NCI-H526 (cell line): ENCODE measurements around the gene INPP5D.

Source experiments
- DNase-seq, 2 experiments: peaks; one replicate each; lab custom pipeline; 2025; lab: John Stamatoyannopoulos, UW

The INPP5D gene

DNA sequence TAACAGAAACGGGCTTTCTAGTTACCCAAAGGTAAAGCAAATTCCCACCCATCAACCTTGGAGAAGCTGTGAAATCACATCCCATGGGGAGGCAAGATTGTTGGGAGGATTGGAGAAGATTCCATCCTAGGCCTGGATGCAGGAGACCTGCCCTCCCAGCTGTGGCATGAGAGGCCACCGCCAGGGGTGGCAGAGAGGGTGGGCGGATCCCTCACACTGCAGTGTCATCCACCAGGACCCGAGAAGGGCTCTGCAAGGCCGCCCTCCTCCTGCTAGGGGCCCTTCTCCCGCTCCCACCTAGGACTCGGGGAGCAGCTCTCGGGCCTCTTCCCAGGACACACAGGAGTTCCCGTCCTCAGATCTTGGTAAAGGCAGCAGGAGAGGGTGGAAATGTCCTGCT is 175.8 kb downstream of the INPP5D start:
- DNase-seq = no peak

DNA sequence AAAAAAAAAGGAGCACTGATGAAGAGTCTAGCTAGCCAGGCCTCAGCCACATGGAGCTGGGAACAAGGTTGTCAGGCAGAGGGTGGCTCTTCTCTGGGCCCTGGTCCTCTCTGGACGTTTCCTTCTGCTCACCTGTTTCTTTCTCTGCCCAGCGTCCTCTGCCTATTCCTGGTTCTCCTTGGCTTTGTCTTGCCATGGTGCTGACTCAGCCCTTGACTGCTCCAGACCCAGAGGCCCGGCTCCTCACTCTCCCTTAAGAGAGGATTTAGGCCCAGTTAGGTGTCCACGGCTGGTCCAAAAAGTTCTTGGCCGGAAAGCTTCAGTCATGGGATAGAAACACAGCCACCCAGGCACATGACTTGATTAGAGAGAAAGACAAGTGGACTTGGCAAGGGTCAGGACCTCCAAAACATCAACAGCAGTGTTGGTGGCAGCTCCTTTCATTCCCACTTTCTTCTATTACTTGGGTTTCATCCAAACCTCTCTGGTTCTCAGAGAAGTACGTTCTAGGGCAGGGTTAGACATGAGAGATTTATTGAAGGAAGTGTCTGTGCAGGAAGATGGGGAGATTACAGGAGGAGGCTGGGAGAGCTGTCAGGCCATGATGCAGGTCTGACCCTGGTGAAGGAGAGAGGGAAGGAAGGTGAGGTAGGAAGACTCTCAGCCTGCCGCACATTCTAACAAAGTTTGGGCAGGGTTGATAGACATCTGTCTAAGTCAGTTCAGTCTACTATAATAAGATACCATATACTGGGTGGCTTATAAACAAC is 176.9 kb downstream of the INPP5D start:
- DNase-seq = no peak

DNA sequence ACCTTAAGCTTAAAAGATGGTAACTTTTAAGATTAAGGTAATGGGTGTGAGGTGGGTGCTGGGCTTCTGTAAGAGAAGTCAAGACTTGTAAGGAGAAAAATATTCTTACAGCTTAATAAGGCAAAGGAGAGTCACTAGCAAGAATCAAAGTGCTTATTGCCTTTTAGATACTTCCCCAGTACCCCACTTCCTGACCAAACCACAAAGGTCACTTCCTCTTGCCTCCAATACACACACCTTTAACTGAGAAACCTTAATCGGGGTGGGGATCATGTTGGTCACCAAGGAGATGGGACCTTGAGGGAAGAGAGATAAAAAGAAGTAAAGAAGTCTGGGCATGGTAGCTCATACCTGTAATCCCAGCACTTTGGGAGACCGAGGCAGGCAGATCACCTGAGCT is 180.8 kb downstream of the INPP5D start:
- no peak for DNase-seq

DNA sequence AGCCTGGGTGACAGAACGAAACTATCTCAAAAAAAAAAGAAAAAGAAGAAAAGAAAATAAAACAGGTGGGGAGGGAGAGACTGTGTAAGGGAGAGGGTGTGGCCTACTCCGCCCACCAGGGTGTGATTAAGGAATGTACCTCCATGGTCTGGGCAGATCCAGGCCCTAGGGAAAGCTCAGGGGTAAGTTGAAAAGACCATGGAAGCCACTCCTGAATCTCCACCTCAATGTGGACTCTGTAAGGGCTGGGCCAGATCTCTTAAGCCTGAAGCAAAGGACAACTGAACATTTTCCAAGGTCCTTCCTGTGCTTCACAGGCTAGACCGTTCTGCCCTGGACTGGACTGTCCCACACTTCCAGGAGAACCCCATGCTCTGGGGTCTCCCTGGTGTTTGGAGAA is 181.7 kb downstream of the INPP5D start:
- no peak for DNase-seq

DNA sequence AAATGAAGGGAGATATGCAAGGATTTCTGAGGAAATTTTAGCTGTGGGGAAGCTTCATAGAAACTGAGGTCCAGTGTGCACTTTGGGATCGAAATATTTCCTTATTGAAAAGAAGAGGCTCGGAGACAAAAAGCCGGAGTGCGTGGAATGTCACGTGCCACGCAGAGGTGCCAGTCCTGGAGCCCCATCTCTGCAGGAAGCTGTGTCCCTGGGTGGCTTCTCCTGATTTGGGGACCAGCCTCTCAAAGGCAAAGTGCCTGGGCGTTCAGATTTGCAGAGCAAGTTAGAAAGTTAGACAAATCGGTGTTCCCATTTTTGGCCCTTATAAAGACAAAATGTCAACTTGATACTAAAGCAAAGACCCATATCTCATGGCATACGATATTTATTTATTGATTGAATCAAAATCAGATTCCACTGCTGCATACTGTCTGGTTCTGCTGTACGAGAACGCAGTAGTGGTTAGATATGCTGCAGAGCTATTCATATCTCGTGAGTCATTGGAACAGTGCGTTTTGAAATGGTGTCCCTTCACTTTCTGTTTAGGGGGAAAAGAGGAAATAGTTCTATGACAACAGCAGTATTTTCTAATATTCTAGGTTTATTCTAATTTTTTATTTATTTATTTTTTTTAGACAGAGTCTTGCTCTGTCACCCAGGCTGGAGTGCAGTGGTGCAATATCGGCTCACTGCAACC is 182.2 kb downstream of the INPP5D start:
- no peak for DNase-seq

DNA sequence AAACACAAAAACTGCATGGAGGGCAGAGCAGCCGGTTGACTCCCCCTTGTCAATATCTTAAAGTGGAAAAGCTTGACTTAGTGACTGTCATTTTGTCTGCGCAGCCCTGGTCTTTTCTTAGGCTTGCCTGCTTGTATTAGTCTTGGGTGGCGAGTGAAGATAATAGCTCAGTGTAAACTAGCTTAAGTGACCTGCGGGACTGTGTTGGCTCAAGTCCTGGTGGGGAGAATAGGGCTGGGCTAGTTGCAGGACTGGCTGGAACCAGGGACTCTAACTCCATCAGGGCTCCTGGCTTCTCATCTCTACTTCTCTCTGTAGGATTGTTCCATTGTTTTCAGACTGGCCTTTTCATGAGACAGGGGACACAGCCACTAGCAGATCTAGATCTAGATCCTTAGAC is 183.2 kb downstream of the INPP5D start:
- no peak for DNase-seq

DNA sequence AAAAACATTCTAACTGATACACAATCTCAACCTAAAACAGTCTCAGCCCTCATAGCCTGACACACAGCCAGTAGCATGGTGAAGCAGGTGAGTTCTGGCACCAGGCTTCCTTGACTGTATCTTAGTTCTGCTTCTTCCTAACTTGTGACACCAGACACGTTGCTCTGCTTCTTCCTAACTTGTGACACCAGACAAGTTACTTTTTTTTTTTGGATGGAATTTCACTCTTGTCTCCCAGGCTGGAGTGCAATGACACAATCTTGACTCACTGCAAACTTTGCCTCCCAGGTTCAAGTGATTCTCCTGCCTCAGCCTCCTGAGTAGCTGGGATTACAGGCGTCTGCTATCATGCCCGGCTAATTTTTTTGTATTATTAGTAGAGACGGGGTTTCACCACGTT is 184.7 kb downstream of the INPP5D start:
- no peak for DNase-seq

DNA sequence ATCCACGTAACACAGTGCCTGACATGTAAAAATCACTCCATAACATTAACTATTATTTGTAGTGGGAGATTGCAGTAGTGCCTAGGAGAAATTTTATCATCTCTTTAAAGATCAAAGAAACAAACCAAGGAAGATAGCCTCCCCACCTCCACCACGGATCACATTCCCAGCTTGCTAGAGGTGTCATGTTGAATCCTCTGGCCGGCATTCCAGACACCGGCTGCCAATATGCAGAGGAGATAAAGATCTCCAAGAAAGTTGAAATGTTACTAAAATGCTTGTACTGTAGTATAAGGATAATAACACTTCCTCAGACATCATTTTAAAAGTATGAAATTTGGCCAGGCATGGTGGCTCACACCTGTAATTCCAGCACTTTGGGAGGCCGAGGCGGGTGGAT is 185.3 kb downstream of the INPP5D start:
- no peak for DNase-seq

DNA sequence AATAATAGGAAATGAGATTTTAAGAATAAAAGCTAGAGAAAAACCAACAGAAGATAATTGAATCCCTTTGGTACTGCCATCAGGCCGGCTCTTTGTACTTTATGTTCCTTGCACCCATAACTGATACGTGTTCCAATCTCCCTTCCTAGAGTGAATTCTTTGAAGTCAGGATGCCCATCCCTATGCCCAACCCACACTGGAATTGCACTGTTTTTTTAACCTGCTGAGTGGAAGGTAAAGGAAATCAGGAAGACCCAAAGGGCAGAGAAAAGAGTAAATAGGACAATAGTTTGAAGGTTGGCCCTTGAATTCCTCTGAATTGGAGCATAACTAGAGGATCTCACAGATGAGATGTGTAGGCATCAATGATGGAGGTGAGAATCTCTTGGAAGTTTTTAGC is 187.0 kb downstream of the INPP5D start:
- DNase-seq = no peak

DNA sequence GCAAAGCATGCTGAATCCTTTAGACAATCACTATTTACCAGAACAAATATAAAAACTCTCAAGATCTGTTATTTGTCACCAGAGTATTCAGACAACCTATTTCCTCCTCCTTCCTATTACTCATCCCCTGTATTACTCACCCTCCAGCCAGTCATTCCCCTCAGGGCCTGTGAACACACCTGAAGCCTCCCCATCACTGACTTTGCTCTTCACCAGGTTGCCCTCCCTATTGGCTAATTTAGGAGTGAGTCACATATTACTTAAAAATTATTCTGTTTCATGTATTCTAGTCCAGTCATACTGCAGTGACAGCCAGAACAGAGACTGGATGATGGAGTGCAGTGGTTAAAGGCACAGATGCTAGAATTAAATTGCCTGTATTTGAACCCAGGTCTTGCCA is 187.6 kb downstream of the INPP5D start:
- DNase-seq = no peak

DNA sequence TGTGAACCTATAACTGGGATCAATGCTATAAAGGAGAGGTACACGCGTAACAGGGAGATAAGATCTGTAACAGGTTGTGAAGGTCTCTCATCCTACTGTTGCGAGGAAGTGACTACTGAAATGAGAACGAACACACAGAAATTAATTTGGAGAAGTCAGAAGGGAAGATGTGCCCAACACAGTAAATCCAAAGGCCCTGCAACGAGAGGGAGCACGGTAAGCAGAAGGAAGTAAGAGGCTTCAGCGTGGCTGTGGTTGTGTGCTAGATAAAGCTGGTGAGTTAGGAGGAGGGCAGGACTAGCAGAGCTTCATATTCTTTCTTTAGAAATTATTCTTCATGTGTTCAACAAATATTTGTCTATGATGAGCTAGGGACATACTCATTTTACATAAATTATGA is 188.9 kb downstream of the INPP5D start:
- DNase-seq = no peak

DNA sequence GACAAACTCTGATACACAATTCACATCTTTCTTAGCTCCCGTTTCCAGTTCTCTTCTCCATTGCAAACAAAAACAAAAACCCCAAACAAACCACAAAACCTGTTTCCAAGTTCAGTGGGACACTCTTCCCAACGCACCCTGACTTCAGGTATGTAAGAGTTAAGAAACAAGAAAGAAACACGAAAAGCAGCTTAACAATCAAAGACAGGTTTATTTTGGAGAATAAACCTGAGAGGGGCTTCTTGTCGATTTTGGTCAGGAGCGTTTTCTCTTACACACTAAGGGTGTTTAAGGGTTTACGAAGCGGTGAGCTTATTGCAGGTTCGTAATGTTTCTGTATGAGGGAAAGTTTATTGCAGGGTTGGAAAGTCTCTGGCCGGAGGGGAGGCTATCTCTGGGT is 190.4 kb downstream of the INPP5D start:
- no peak for DNase-seq

DNA sequence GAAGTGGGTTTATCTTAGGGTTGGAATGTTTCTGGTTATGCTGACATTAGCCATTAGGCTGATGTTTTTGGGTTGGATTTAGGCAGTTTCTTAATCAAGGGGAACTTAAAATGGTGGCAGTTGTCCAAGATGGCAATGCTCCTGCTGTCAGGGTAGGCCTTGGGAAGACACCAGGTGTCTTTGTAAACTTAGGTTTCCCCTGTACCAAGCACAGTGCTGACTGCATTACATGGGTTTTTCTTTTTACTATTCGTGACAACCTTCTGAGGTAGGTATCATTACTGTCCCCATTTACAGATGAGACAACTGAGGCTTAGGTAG is 190.8 kb downstream of the INPP5D start:
- no peak for DNase-seq

DNA sequence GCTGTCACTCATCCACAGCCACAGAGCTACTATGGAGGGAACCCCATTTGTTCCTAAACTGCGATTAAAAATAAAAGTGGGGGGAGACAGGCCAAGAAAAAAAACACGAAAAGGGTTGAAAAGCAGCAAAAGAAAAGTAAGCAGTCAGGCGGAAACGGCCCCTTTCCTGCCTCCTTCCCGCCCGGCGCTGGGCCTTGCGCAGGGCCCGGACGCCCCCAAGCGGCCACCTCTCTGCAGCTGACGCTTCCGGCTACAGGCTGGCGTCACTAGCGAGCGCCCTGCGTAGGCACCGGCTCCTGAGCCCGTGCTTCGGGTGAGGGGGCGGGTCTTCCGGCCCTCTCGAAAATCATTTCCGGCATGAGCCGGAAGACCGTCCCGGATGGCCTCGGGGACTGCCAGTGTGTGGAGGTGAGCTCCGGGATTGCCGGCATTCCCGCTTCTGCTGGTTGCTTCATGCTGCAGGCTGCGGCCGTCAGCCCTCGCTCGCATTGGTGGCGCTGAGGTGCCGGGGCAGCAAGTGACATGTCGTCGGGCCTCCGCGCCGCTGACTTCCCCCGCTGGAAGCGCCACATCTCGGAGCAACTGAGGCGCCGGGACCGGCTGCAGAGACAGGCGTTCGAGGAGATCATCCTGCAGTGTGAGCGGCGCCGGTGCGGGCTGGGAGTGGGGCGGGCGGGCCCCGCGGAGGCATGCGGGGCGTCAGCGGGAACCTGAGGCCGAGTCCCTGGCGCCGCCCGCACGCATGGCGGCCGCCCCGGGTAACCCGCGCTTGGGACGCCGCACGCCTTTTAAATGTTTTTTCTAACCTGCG is 191.4 kb downstream of the INPP5D start, which contains the start of gene ATG16L1:
TSS of gene ATG16L1 (plus strand) at position 368 of the 811 bp plus-strand sequence. CDS start at position 523, 155 bp downstream.
- DNase-seq = peak; percentile 89 to 98

DNA sequence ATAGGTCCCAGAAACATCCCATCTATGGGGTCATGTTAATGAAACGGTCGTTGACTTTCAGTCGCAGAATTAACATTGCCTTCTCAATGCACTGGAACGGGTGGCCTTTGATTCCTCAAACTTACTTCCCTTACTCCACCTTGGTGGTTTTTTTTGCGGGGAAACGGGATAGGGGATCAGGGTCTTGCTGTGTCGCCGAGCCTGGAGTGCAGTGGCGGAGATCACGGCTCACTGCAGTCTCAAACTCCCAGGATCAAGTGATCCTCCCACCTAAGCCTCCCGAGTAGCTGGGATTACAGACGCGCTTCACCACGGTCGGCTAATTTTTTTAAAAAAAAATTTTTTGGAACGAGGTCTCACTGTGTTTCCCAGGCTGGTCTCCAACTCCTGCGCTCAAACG is 192.1 kb downstream of the INPP5D start:
- DNase-seq = peak; percentile 17 to 28

DNA sequence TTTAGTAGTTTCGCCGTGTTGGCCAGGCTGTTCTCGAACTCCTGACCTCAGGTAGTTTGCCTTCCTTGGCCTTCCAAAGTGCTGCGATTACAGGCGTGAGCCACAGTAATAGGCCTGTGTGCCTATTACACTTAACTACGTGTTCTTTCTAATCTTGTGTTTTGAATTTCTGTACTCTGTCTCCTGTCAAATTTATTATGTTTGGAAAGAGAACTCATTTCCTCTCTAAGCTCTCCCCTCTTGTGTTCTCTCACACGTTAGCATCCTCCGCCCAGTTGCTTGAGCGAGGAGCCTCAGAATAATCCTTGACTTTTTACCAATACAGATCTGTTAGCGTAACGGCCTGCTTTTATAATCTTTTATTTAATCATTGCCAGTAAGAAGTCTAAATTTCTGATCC is 195.0 kb downstream of the INPP5D start:
- DNase-seq = no peak

DNA sequence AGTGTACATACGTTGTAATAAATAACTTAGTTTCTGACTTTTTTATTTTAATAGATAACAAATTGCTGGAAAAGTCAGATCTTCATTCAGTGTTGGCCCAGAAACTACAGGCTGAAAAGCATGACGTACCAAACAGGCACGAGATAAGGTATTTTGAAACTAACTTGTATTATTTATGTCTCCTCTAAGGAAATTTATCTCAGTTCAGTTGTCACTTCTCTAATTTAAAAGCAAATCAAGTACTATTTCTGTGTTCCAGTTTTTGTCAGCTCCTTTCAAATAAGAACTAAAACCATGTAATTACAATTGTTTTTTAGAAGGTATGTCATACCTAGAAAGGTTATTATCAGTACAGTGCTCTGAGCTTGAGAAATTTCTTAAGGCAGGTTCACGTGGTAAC is 195.9 kb downstream of the INPP5D start:
- no peak for DNase-seq
